ENCODE results near the gene DDX60.

GRCh38 chr4:168264903-168265302 lies 53.6 kb downstream of the DDX60 start:
- no peak for TF ChIP-seq FOXP1 (CRISPR knock-in tag; IDR thresholded peaks at IDR 0.05; ENCODE audit: borderline replicate concordance)
- TF ChIP-seq, protein P1, sequence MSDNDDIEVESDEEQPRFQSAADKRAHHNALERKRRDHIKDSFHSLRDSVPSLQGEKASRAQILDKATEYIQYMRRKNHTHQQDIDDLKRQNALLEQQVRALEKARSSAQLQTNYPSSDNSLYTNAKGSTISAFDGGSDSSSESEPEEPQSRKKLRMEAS (CRISPR knock-in tag; IDR thresholded peaks at IDR 0.05): no peak
- TF ChIP-seq CTCF (IDR thresholded peaks at IDR 0.05): no peak
- no peak for TF ChIP-seq USF2 (CRISPR knock-in tag; IDR thresholded peaks at IDR 0.05)
- TF ChIP-seq, protein P2, sequence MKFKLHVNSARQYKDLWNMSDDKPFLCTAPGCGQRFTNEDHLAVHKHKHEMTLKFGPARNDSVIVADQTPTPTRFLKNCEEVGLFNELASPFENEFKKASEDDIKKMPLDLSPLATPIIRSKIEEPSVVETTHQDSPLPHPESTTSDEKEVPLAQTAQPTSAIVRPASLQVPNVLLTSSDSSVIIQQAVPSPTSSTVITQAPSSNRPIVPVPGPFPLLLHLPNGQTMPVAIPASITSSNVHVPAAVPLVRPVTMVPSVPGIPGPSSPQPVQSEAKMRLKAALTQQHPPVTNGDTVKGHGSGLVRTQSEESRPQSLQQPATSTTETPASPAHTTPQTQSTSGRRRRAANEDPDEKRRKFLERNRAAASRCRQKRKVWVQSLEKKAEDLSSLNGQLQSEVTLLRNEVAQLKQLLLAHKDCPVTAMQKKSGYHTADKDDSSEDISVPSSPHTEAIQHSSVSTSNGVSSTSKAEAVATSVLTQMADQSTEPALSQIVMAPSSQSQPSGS (CRISPR knock-in tag; IDR thresholded peaks at IDR 0.05; ENCODE audit: borderline replicate concordance, low read depth): no peak
- TF ChIP-seq FOXJ3 (CRISPR knock-in tag; IDR thresholded peaks at IDR 0.05; ENCODE audit: borderline replicate concordance): no peak
- no peak for TF ChIP-seq CREB1 (CRISPR knock-in tag; IDR thresholded peaks at IDR 0.05)
